Testis (tissue), 2 donors: ENCODE data around the gene CNTFR.

Experiments
- CTCF ChIP-seq, 3 experiments: fragments of 450-650 bp in 2 of 3; fragments of 200-600 bp in 1 of 3; sonication (generic) in 1 of 3; IDR thresholded peaks; one replicate each; pipeline ENCODE4 v1.5.1; 2016 to 2019; ENCODE audit warnings: antibody characterized with exemption in 3 of 3, mild to moderate bottlenecking in 2 of 3, moderate library complexity in 1 of 3
- POLR2A ChIP-seq: fragments of 450-650 bp; IDR thresholded peaks from one replicate; pipeline ENCODE4 v1.6.1; 2017; ENCODE audit warnings: antibody characterized with exemption, mild to moderate bottlenecking, moderate library complexity

GRCh38 chr9:34518896-34519295 is 70.6 kb downstream of the CNTFR start:
- no peak for TF ChIP-seq CTCF (IDR thresholded peaks at IDR 0.05)
- no peak for TF ChIP-seq POLR2A
